Stimulated activated CD4-positive, alpha-beta T cell treated with anti-CD3 and anti-CD28 coated beads, Interleukin-1b, Interleukin-23, amount 100 ng/mL, for 24 hours (primary cell): ENCODE results near the gene REC8.
A peak's percentile ranks its signal among the peaks of the same experiment; 100 is the strongest.

Experiments used
- DNase-seq, 4 experiments: peaks; one replicate each; pipeline ENCODE4 v3.0.0-alpha.2; 2020; ENCODE audit warnings: low read depth in 4 of 4, low spot score in 1 of 4

REC8 gene

DNA sequence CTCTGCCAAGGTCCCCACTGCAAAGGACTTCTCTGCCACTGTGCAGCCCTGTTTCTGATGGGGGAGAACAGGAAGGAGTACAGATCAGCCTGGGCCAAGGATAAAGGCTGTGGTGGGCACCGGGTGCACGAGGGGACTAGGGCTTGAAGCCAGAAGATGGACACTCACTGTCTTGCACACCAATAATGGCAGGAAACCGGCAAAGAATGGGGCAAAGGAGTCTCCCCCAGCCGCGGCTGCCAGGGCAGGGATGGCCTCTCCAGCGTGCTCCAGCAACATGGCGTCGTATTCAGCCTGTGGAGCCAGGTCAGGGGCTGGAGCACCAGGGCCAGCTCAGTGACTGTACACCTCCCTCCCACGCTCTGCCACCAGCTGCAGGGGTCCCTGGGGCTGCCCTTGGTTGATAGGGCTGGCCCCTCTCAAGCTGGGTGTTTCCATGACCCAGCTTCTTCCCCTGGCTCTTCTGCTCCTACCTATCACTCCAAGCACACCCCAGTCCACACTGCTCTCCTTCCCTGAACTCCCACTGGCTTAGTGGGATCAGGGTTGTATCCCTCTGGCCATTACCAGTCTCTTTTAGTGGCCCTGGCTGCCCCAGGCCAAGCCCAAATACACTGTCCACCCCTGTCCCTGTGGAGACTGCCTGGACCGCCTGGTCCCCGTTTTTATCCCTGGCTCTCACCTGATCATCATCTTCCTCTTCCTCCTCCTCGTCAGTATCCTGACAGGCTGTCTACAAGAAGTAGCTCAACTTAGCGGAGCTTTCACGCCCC lies 10.4 kb downstream of the REC8 start:
- no peak for DNase-seq

DNA sequence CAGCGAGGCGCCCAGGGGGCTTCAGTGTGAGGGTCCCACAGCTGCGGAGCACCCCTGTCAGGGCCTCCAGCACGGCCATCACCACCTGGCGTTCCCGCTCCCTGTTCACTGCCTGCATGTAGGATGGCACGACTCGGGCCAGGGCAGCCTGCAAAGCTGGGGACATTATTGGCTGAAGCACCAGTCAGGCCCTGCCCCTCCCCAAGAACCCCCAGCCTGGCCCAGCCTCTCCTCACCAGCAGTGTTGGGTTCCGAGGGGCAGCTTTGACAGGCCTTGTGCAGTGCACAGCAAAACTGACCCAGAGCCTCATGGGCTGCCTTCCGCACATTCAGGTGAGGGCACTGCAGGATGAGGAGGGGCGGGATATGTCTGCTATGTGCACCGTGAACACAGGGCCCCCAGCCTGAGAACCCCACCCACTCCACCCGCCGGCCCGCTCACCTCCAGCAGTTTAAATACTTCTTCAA lies 11.2 kb downstream of the REC8 start:
- no peak for DNase-seq

DNA sequence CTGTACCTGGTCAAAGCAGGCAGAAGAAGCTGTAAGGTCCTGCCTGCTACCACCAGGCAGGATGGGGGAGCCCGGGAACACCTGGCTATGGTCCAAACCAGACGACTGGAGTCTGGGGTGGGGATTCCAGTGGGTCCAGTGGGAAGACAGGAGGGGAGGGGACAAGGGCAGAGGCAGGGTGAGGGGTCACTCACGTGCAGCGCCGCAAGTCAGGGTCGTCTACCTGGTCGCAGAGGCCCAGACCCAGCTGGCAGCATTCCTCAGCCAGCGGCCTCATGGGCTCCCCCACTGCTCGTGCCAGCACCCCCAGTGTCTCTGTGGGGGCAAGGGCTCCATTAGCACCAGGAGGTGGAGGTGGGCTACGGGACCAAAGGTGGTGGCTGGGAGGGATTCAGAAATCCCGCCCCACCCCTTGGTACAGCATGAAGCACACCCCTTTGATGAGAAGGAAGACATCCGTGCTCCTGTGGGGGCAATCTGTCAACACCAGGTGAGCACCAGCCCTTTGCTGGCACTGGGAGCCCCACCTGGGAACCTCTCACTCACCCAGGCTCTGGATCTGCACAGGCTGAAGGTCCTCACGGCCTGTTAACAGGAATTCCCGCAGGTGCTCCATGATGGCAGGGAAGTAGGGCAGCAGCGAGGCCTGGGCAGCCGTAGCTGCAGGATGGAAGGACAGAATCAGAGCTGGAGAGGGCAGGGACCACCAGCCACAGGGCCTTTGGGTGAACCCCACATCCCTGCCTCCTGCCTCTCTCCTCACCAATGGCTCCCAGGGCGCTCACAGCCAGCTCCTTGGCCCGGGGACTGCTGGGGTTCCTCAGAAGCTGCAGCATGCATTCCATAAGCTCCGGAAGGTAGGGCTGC lies 12.5 kb downstream of the REC8 start:
- no peak for DNase-seq

DNA sequence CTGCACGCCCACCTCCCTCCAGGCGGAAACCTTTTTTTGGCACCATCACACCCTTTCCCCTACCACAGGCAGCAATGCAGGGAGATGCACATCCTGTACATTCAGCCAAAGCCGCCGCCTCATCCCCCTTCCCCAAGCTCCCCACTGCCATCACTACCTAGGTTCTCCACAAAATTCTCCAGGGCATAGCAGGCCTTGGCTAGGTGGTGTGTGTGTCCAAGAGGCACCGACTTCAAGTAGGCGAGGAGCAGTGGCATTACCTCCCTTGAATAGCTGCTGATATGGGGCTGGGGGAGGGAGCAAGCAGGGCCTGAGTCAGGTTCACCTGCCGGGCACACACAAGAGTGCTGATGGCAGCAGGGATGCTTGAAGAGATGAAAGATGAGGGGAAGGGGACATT lies 13.1 kb downstream of the REC8 start:
- DNase-seq = no peak

DNA sequence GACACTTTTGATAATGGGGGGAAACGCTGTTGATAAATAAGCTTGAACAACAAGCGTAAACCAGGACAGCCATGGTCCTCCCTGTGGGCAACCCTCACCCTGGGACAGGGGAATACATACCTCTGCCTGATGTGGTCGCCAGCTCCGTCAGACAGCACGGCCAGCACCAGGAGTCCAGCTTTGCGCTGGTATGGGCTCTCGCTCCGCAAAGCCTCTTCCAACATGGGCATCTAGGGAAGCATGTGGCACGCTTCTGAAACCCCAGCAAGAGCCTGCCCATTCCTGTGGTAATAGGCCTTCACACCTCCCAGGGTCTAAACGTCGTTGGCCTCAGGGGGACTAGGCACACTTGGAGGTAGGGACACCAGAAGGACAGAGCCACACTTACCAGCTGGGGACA lies 13.9 kb downstream of the REC8 start:
- no peak for DNase-seq

DNA sequence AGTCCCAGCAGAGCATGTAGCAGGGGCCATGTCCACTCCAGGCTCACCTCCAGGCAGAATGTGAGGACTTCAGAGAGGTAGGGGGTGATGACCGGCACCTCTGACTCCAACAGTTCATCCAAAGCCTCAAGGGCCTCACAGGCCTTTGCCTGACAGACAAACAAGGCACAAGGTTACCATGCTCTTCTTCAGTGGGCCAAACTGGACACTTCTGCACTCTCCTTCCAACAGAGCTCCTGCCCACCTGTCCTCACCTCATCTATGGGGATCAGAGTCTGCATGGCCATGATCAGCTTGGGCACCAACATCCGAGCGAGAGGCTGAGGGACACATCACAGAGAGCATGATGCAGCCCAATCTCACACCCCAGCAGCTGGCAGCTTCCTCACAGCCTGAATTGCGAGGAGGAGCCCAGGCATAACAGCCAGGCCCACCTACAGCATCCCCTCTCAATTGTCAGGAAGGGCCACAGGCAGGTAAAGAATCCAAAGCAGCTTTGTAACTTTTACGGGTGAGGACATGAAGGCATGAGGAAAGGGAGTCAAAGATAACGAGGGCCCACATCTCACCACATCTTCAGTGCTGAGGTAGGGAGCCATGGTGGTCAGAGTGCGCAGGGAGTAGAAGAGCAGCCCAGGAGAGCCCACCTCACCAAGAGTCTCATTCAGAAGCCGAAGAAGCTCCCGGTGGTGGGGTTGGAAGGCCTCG lies 15.1 kb downstream of the REC8 start:
- DNase-seq = no peak

DNA sequence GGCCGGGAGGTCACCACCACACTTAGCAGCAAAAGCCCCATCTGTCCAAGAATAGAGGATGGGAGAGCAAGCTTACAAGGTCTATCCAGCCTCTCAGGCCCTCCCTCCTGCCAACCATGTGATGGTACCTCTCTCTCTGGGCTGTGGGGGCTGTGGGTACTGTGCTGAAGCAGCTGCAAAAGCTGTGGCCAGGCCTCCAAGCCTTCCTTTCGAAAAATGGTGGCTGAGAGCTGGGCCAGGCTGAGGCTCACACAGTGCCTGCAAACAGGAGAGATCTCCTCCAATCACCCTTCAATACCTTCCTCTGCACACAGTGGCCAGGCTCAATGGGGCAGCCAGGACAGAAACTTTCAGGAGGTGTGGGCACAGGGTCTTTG lies 15.6 kb downstream of the REC8 start:
- no peak for DNase-seq

DNA sequence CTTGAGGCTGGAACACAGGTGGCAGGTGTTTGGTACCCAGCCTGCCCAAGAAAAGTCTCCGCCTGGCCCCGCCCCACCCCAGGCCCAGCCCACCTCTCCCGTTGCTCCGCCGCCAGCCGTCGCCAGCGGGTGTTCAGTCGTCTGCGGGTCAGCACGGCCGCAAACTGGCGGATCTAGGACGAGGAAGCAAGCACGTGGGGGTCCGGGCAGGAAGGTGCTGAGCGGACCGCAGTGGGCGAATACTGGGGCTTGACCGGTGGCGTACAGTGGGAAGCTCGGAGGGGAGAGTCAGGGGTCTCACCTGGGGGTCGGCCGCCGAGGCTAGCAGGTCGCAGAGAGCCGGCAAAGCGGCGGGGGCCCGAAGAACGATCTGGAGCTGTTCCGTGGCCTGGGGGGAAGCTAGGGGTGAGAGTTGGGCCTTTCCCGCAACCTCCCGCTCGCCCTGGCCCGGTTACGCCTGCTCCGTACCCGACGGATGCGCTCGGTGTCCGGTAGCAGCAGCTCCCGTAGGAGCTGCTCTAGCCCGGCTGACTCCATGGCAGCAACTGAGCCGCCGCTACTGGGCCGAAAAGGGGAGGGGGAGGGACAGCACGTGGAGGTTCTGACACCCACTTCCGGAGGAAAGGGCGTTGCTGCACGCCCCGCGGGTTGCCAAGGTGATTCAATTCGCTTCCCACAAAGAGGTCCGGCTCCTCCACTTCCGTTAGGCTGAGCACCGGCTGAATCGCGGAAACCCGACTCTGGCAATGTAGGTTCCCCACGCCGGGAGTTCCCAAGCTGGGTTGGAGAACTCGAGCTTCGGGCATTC lies 16.6 kb downstream of the REC8 start, which contains the start of gene IPO4:
Gene IPO4 (minus strand): TSS at position 566 of the 808 bp plus-strand sequence. CDS start 29 bp downstream, at position 537.
- DNase-seq = peak; percentile 80 to 94 (median 89)

DNA sequence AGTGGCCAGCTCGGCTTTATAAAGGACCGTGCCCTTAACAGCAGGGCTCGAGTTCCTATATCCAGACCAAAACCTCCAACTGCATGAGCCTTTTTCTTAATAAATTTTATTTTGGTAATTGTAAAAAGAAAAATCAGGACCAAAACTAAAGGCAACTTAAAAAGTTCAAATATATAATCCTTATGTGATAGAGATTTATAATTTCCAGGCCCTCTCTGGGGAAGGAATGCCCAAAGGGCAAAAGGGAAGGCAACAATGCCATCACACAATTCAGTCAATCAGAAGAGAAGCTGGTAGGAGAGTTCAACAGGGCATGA lies 17.1 kb downstream of the REC8 start:
- DNase-seq = no peak

DNA sequence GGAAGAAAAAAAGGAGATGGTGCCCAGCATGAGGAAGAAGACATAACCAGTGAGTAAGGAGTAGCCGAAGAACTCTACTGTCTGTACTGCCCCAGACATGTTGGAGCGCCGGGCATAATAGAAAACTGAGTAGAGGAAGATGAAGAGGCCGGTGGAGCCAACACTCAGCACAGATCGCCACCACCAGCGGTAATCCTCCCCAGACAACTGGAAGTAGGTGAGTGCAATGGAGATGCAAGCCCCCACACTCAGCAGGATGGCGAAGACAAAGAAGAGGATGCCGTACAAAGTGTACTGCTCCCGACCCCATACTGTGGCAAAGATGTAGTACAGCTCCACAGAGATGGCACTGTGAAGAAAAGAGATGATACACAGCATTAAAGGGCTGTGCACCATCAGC lies 17.6 kb downstream of the REC8 start:
- DNase-seq = no peak

DNA sequence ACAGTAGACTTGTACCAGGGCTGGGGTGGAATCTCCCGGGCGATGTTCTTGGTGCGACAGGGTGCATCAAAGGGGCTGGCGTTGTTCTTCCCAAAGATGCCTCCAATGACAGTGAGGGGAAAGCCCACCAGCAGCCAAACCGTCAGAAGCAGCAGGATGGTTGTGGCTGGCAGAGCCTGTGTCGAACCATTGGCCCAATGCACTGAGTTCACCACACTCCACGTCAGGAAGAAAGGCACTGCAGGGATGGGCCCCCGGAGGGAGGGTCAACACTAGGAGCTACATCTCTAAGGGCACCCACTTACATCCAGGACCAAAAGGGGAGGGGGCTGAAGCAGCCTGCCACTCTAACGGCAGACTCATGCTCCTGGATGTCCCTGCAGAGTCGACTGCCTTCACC lies 18.5 kb downstream of the REC8 start:
- no peak for DNase-seq

DNA sequence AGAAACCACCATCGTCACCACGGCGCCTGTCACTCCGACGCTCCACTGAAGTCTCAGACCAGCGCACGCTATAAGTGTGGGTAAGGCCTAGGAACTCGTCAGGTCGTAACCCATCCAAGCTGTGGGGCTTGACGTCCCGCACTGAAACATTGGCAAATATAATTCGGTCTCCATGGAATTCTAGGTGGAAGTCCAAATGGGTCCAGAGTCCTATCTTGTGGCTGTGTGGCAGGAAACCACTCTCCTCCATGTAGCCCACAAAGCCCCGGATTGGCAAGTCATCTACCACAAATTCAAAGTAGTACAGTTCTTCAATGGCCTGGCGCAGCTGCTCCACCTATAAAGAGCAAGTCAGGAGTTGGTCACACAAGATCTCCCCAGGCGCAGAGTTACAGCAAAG lies 21.1 kb downstream of the REC8 start:
- DNase-seq = no peak

DNA sequence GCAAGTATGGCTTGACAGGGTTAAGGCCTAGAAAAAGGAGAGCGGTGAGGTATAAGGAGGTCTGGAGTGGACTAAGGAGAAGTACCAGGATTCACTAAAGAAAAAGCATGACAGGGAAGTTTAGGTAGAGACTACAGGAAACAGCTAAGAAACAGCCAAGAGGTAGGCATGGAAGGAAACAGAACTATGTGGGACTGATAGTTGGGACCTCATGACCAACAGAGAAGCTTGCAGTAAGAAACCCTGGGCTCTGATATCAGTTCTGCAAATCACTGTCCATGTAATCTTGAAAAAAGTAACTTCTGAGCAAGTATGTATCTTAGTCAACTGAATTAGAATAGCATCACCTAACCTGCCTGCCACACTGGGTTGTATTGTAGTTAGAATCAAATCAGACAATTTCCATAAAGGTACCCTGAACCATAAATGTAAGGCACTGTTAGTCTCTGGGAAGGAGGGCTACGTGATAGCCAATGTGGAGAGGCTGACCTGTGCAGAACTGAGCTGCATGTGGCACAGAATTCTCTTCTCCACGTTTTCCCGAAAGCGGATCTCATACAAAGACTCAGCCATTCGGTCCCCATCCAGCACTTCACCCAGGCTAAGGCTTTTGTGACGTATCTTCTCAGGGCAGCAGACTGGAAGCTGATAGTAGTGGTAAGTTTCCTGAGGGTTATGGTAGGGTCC lies 22.4 kb downstream of the REC8 start:
- DNase-seq = no peak

DNA sequence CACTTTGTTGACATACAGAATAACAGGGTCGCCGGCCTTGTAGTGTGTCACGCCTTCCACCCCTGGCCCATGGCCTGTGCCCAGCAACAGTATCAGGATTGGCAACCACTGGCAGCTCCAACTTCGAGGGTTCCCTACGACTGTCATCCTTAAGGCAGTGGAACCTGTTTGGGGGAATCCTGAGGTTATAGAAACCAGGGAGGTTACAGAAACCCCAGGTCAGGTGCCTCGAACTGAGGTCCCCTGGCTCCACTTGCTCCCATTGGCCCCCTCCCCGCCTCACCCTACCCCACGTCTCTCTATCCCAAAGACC lies 22.9 kb downstream of the REC8 start:
- DNase-seq = no peak

DNA sequence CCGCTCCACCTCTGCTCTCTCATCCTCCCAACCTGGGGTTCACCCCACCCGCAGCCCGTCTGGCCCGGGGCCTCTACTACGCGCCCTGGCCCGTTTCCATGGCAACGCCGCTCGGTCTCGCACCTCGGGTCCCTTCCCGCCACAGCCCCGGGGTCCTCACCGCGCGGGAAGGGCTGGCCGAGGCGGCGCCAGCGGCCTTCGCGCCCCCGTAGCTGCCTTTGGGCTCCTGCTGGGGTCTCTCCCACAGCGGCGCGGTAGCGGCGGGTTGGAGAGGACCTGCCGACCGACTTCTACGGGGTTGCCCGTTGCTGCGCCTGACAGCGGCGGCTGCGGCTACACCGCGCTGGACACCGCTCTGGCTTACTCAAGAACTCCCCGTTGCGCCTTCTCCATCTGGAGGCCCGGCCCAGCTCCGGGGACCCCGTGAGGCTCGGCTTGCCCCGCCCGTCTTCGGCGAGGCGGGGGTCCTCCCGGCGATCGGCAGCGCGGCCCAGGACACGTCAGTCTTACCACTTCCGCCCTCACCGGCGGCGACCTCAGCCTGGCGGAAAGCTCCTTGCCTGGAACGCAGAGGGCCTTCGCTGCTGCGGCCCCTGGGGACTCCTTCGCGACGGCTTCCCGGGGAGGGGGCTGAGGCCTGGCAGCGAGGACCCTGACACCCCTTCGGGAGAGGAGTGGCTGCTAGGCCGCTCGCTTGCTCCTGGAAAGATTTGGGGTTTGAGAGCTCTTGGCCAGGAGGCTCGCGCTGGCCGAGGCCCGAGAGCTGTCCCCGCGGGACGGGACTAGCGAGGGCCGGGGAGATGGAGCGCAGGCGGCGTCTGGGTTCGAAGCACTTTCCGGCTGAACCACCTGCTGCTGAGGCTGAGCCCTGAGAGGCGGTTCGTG lies 23.5 kb downstream of the REC8 start, which contains the start of gene TM9SF1:
Gene TM9SF1 (minus strand): TSS at position 256 of the 885 bp plus-strand sequence. CDS start 422 bp downstream, outside the sequence.
- DNase-seq = peak; percentile 63 to 78 (median 76)

DNA sequence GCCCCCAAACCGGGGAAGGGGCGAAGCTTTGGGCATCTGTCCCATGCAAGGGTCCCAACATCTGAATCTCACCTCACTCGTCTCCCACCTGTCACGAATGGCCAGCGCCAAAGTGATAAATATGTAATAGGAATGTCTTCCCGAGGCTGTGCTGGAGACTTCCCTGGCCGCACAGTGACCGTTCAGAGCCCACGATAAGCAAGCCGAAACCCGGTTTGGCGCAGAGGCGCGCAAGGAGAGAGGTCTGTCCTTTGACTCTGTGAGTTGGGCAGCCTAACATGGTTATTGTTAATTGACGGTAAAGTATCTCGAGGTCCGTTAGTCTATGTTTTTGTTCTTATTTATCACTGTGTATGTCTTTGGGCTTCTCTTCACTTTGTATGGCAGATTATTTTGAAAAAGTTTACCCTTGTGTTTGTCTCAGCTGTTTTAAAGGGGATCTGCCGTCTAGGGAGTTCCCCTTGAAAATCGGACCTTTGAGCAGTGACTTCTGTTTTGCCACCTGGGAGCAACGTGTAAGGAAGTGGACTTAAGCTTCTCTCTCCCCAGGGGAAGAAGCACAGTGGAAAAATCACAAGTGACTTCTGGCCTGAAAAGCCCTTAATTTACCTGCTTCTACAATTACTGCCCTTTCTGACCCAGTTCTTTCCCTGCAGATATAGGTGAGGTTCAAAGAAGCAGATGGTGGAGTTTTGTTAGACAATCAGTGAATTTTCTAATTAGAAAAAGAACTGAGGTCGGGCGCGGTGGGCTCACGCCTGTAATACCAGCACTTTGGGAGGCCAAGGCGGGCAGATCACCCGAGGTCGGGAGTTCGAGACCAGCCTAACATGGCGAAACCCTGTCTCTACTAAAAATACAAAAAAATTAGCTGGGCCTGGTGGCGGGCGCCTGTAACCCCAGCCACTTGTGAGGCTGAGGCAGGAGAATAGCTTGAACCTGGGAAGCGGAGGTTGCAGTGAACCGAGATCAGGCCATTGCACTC lies 24.5 kb downstream of the REC8 start:
- DNase-seq = no peak

DNA sequence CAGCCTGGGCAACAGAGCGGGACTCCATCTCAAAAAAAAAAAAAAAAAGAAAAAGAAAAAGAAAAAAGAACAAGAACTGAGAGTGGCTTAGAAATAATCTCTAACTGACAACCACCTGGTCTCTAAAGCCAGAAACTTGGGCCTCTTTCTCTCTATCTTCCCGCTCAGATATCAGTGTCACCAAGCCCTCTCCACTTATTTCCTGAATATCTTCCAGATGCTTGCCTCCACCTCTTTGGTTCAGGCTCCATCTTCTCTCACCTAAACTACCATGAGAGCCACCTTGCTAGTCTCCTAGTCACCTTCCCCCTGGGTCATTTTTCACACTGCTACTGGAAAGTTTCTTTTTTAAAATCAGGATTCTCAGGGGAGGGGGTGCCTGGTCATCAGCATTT lies 25.2 kb downstream of the REC8 start:
- DNase-seq = no peak

DNA sequence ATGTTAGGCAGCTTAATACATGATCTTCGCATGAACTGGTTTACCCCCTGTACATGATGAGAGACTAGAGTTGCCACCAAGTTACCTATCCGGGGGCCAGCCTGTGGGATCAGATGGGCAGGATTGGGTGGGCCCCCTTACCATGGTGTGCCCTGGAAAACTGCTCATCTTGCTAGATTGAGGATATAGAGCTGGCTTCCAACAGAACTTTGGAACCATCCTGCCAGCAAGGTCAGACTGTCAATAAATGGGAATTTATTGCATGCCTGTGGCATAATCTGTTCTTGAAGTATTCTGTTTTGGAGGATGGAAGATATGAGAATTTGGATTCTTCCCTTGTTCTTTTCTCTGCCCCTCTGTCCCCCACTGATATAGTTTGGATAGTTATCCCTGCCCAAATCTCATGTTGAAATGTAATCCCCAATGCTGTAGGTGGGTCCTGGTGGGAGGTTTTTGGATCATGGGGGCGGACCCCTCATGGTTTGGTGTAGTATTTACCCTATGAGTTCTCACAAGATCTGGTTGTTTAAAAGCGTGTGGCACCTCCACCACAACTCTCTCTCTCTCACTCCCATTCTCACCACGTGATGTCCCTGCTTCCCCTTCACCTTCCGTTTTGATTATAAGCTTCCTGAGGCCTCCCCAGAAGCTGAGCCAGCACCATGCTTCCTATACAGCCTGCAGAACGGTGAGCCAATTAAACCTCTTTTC lies 27.1 kb downstream of the REC8 start:
- no peak for DNase-seq
